Right ventricle myocardium superior (tissue), 1 donor: ENCODE data around the gene DCTN5. TPM values are rescaled to one million over a fixed set of nuclear protein-coding genes. Genes with fewer than 3 reads are reported as not detected.

ENCODE experiments used
- ATAC-seq: fragments of 200-7000 bp; cut with Tn5 transposase; one replicate; pipeline ENCODE4 v1.9.1; 2020; ENCODE audit warnings: mild to moderate bottlenecking; ENCODE audit not compliant: poor library complexity
- DNase-seq: peaks from one replicate; pipeline ENCODE4 v3.0.0-alpha.2; 2020
- intact Hi-C: fragments of 100-400 bp; cut with DNase I; formaldehyde crosslinking; loops from one replicate; pipeline ENCODE4 v1.11.2; 2022
- total RNA-seq: library from RNA; stranded (reverse); fragmentation: NEBNext Ultra II Directional; extraction: Animal tissue kit (Norgen Biotek cat#: 25700); gene quantifications from one replicate; pipeline ENCODE4 v1.2.1, GENCODE V29; 2021
- donor health status: DM: no; HTN: yes; CAD: no; lungs with severe emphysema.

Gene DCTN5
- total RNA-seq, 1 donor from 2014 or later, result 34.4 TPM

DNA sequence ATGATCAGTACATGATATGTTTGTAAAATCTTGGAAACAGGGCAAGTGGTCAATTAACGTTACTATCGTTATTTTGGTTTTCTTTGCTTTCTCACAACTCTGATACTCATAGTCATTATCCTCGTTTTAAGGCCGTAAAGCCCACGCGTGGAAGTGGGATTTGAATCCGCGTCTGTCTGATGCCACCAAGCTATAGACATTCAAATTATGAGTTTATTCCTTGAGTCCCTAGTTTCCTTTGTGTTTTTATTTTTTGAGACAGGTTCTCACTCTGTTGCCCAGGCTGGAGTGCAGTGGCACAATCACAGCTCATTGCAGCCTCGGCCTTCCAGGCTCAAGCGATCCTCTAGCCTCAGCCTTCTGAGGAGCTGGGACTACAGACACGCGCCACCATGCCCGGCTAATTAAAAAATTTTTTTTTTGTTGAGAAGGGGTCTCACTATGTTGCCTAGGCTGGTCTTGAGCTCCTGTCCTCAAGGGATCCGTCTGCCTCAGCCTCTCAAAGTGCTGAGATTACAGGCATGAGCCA, 1.0 kb downstream of the DCTN5 start:
- DNase-seq (no peak), ATAC-seq (no peak)
- intact Hi-C loops, result no loop called here

DNA sequence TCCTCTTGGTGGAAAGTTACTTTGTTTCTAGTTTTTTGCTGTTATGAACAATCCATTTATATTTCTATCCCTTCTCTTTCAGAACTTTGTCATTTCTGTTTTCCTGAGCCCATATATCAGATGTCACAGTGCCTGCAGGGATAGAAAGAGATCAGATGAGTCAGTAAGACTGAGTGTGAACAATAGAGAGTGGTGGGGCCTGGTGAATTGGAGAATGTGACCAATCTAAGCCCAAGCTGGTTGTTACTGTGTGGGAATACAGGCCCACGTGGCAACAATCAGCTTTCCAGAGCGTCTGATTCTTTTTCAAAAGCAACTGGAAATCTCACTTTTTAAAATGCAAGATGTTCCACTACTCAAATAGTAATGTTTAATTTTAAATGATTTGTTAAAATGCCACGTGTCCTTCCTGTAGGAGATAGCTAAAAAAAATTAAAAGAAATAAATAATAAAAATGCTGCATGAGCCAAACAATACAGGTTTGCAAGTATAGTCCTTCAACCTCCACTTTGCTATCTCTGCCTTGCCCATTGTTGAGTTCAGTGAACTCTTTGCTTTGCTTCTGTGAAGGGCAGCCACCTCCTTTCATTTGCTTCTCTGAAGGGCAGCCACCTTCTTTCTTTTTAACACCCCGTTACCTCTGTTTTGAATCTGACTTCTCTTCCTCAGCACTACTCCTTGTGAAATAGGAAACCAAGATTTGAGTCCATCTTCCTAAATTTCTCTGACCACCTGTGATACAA, 9.6 kb downstream of the DCTN5 start:
- intact Hi-C loops, result no loop called here

DNA sequence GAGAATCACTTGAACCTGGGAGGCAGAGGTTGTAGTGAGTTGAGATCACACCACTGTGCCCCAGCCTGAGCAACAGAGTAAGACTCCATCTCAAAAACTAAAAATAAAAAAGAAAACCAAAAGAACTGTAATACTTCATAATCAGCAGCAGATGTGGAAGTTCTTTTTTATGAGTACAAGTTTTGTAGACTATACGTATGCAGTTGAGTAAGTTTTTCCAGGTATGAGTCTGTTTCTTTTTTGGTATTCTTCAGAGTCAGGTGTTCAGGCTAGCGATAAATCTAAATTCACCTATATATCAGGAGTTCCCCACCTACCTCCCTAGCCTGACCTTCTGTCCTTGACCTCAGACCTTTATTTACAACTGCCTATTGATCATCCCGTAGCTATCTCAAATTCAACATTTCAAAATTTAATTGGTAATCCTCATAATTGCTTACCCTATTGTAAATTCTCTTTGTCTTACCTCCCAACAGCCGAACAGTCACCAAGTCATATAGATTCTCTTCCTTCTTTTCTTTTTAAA, 10.7 kb downstream of the DCTN5 start:
- intact Hi-C loops, result no loop called here

More for the DNA sequence above, 9.6 kb downstream of the DCTN5 start:
- ATAC-seq (no peak), DNase-seq (no peak)

DNA sequence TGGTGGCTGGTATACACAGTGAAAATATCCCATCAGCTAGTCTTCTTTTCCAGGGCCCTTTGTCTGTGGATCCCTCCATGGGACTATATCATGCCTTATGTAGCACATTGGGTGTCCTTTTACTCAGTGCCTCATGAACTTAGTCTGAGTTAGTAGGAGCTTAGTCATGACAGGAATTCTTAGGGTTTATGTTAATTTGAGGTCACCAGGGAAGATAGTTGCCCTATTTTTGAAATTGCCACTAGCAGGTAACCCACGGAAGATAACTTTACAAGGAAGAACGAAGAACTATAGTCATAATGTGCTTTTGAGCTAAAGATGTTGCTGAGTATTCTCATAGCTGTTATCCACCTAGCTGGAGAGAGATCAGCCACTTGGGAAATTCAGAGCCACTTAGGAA, 22.7 kb downstream of the DCTN5 start:
- DNase-seq (no peak), ATAC-seq (no peak)
- intact Hi-C loops, result no loop called here

More for the DNA sequence above, 10.7 kb downstream of the DCTN5 start:
- DNase-seq, result no peak
- no peak for ATAC-seq

DNA sequence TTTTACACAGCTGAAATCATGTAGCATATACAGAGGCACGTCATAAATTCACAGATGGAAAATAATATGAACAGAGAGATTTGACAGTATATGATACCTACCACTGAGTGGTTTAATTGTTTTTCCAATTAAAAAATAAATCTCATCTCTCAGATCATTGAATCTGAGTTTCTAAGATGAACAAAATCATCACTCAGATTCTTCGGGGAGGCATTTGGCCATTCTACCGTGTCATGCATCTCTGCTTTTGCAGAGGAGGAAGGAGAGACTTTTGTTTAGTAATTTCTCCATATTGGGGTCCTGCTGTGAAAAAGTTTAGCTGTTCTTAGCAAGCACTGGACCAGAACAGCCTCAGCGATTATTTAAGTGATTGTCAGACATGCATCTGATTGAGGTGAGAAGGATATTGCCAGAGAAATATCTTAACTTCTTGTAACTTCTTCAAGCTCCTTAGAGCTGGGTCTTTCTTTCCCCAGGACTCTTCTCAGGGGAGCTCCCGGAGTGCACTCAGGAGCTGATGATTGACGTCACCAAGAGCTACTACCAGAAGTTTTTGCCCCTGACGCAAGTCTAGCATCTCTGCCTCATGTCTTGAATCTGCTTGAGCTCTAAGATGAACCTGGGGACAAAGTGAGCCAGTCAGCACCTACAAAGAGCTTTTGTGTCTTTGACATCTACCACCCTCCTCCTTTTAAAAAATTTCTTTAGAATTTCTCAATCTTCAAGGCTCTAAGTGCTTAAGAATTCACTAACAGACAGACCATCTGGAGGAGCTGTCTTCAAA, 25.5 kb downstream of the DCTN5 start:
- intact Hi-C loops, result no loop called here
- DNase-seq (no peak), ATAC-seq (no peak)

DNA sequence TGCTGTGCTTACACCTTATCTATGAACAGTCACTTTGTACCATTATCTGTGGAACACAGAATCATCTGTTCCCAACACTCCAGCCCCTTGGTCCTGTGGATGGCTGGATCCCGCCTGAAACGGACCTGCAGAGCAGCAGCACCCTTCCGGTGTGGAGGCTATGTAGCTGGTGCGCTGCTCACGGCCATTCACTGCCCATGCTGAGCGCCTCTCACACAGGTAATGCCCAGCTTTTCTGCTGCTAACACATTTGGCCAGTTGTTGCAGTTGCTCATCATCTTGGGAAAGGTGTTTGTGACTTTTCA, 26.0 kb downstream of the DCTN5 start:
- DNase-seq (no peak), ATAC-seq (no peak)
- intact Hi-C loops, result no loop called here

DNA sequence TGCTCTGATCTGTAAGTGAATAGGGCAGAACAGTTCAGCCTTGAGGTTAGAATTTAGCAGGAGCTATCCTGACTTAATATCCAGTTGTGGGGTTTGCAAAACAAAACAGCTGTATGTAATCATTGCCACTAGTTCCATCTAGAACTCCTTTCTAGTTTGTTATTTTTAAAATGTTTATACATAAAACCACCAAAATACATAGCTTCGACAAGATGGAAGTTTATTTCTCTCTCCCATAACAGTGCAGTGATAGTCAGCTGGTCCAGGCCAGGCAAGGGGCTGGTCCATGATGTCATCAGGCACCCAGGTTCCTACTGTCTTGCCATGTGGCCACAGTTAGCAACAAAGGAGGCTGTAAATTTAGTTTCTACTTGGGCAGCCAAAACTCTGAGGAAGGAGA, 27.0 kb downstream of the DCTN5 start:
- intact Hi-C loops, result no loop called here
- no peak for ATAC-seq

DNA sequence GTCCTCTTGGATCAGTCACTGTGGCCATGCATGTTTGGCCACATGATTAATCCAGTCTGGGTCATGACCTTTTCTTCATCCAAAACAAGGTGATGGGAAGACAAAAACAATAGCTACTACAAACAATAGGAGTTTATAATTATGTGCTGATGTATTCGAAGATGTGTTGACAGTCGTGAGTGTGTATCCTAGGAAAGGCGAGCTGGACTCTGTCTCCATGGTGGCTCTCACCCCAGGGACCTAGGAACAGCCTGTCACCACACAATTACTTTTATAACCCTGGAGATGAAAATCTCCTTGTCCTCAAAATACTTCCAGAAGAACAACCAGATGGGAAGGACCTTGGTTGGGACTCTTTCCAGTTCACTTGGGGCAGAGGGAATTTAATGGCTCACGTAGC, 27.6 kb downstream of the DCTN5 start:
- intact Hi-C loops, result no loop called here
- DNase-seq (no peak), ATAC-seq (peak; percentile 64)

More for the DNA sequence above, 27.0 kb downstream of the DCTN5 start:
- no peak for DNase-seq

DNA sequence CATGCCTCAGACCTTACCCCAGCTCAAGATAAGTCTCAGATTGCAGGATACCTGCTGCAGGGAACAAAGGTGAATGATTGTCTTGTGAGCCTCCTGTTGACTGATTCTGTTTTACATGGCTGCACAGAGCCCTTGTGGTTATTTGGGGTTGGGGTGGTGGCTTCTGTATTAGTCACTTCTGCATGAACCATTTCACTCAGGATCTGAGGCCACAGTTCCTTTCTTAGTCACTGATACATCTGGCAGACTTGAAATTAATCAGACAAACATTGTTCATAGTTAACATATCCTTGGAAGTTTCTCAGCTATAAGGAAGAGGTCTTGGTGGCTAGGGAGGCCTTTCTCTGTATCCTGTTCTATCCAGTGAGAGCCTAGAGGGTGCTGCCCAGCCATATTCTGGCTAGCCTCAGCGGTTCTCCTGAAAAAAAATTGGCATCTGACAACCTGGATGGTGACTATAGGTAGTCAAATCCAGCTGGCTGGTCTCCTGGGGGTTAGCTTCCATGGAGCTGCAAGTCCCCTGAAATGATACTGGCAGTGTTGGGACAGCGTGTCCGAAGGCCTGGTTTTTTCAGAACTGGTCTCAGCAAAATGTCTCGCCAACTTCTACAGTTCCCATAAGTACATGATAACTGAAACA, 29.0 kb downstream of the DCTN5 start:
- DNase-seq (no peak), ATAC-seq (no peak)
- intact Hi-C loops, result no loop called here

DNA sequence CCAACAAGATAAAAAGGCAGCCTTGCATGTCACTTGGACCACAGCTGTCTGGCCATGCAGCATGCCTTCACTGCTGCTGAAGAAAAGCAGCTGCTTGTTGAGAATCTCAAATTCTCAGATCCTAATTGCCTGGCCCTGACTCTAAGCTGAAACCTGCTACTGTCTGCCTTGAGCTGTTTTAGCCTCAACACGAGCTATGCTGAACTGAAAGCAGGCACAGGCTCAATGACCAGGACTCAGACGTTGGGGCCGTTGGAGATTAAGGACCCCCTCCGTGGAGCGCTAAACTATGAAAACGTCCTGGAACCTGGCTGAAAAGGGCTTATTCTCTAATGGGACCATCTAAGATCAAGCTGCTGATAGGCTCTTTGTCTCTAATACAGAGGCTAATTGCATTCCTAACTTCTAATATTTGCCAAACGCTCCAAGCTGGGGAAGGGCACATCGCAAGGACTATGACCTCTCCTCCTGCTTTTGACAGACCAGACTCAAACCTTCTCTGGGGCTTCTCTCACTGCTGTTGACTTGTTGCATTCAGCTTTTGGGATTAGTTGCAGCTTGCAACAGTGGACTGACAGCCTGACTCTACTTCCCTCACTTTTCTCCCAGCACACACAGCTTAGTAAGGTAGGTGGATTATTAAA, 32.8 kb downstream of the DCTN5 start:
- intact Hi-C loops, result no loop called here
- no peak for ATAC-seq
- no peak for DNase-seq

DNA sequence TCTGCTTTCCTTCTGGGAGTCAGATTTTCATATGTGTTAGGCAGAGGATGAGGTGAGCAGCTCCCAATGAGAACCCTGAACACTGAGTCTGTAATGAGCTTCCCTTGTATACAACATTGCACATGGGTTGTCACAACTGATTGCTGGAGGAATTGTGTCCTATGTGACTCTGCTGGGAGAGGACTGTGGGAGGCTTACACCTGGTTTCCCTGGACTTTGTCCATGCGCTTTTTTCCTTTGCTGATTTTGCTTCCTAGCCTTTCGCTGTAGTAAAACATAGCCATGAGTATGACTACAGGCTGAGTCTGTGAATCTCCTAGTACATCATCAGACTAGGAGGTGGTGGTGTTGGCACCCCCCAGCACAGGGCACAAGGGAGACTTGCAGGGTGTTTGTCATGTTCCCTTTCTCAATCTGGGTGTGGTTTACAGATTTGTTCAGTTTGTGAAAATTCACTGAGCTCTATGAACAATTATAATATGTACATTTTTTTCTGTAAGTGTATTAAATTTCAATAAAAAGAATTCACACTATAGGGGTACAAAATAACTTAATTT, 35.7 kb downstream of the DCTN5 start:
- intact Hi-C loops, result no loop called here
- DNase-seq (no peak), ATAC-seq (no peak)

DNA sequence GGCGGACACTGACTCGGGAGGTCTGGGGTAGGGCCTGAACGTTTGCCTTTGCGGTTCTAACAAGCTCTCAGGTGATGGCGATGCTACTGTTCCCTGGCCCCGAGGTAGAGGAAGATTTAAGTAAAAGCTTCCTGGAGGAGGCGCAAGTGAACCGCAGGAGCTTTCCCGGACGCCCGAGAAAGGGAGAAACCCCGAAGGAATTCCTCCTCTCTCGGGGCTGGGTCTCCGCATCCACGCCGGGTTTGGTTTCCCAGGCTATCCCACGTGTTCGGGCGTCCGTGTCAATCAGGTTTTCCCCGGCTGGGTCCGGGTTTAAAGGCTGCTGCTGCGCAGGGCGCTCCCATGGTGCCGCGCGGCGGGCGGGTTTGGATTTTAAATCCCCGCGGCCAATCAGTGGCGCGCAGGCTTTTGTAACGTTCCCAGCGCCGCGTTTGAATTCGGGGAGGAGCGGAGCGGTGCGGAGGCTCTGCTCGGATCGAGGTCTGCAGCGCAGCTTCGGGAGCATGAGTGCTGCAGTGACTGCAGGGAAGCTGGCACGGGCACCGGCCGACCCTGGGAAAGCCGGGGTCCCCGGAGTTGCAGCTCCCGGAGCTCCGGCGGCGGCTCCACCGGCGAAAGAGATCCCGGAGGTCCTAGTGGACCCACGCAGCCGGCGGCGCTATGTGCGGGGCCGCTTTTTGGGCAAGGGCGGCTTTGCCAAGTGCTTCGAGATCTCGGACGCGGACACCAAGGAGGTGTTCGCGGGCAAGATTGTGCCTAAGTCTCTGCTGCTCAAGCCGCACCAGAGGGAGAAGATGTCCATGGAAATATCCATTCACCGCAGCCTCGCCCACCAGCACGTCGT, 37.4 kb downstream of the DCTN5 start, which contains the start of gene PLK1:
PLK1 (plus strand) TSS at position 460 of the 844 bp plus-strand sequence; CDS start at position 504, 44 bp downstream.
- DNase-seq, result peak; percentile 86
- peak; percentile 97 for ATAC-seq
- intact Hi-C loops, result no loop called here

DNA sequence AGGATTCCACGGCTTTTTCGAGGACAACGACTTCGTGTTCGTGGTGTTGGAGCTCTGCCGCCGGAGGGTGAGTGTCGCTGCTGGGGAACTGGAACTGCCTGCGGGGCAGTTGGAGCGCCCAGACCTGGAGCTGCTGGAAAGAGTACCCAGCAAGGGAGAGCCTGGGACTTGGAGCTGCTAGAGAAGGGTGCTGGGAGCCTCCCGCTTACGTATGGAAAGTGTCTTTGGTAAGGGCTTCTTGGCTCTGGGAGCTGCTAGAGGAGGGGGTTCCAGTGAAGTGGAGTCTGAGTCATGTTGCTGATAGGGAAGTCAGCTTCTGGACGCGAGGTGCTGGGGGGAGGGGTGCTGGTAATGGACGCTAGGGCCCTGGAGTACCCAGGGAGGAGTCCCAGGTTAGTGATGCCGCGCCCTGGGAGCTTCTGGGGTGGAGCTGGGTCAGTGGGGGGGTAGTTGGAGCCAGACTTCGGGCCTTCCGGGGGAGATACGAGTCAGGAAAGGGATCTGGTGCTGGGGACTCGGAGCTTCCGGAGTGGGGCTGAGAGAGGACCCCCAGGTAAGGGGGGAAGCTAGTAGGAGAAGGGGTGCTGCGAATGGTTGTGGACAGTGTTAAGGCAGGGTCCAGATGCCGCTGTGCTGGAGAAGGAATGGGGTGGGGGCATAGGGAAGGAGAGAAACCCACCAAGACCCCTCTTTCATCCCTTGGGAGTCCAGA, 38.2 kb downstream of the DCTN5 start:
- no peak for ATAC-seq
- DNase-seq, result no peak
- intact Hi-C loops, result no loop called here

DNA sequence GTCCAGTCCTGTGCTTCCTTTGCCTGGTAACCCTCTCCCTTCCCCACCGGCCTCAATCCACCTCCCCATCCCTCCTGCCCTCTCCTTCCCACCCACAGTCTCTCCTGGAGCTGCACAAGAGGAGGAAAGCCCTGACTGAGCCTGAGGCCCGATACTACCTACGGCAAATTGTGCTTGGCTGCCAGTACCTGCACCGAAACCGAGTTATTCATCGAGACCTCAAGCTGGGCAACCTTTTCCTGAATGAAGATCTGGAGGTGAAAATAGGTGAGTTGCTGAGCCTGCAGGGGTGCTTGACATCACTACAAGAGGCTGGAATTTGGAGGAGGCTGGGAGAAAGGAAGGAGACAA, 38.7 kb downstream of the DCTN5 start:
- intact Hi-C loops, result no loop called here
- DNase-seq (no peak), ATAC-seq (no peak)

DNA sequence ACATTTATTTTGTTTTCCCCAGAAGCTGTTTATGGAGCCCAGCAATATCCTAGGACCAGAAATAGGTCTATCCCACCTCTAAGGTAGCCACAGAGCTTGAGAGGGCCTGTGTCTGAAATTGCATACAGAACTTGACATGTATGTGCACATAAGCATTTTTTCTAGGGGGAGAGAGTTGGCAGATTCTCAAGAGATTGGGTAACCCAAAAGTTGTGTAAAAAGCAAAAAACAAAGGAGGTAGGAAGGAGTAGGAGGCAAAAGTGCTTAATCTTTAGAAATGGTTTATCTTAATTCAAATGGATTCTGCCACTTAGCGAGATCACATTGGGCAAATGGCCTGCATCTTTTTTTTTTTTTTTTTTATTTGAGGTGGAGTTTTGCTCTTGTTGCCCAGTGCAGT, 40.9 kb downstream of the DCTN5 start:
- DNase-seq, result no peak
- intact Hi-C loops, result no loop called here
- ATAC-seq, result no peak

DNA sequence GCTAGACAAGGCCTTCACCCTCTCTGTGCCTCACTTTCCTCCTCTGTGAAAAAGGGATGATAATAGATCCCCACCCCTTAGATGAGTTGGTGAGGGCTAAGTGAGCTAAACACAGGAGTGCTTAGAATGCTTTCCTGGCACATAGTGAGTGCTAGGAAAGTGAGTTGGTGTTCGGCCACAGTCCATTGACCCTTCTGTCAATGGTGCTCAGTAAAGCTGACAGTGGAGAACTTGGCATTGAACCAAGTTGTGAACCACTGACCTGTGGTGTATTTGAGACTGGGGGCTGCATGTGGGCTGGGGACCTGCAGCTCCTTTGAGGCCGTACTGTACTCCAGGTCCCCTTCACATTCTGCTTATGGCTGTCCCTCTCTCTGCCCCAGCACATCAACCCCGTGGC, 42.2 kb downstream of the DCTN5 start:
- no peak for DNase-seq
- intact Hi-C loops, result no loop called here
- ATAC-seq, result no peak
